GM12878 (cell line): ENCODE results near the gene SMARCC2. TPM values are rescaled to one million over a fixed set of nuclear protein-coding genes. Genes with fewer than 3 reads are reported as not detected.
A peak's percentile ranks its signal among the peaks of the same experiment; 100 is the strongest.

Source experiments
- ATF7 ChIP-seq: fragments of 450-650 bp; IDR thresholded peaks from 2 replicates; pipeline ENCODE4 v1.6.1; 2016; ENCODE audit warnings: low read depth, mild to moderate bottlenecking
- CBFB ChIP-seq: IDR thresholded peaks from 2 replicates; pipeline ENCODE4 v1.6.1; 2016; ENCODE audit warnings: antibody characterized with exemption, low read depth
- CHD4 ChIP-seq: fragments of 200-600 bp; sonication (generic); IDR thresholded peaks from 2 replicates; pipeline ENCODE4 v1.6.1; 2016; ENCODE audit warnings: mild to moderate bottlenecking
- FOXK2 ChIP-seq: fragments of 450-650 bp; IDR thresholded peaks from 2 replicates; pipeline ENCODE4 v1.6.1; 2017; ENCODE audit warnings: mild to moderate bottlenecking, moderate library complexity
- GABPA ChIP-seq: IDR thresholded peaks from 2 replicates; pipeline ENCODE4 v1.6.1; 2014; ENCODE audit warnings: antibody characterized with exemption, low read depth, mild to moderate bottlenecking, inconsistent platforms
- IKZF1 ChIP-seq: fragments of 450-650 bp; conservative IDR thresholded peaks from 2 replicates; pipeline ENCODE4 v1.6.1; 2017; ENCODE audit warnings: antibody characterized with exemption, mild to moderate bottlenecking
- MAX ChIP-seq: IDR thresholded peaks from 2 replicates; pipeline ENCODE4 v1.6.1; 2012; ENCODE audit warnings: low read depth, low read length, improper control_type of control experiment
- MTA3 ChIP-seq: IDR thresholded peaks from 2 replicates; pipeline ENCODE4 v1.6.1; 2012; ENCODE audit warnings: low read length, inconsistent platforms, borderline replicate concordance
- MYB ChIP-seq: fragments of 150-350 bp; IDR thresholded peaks from 2 replicates; pipeline ENCODE4 v1.6.1; 2014; ENCODE audit warnings: mild to moderate bottlenecking, low read depth, low read length, borderline replicate concordance
- NR2C1 ChIP-seq: fragments of 450-650 bp; IDR thresholded peaks from 2 replicates; pipeline ENCODE4 v1.6.1; 2017; ENCODE audit warnings: antibody characterized with exemption, mild to moderate bottlenecking, moderate library complexity
- TCF12 ChIP-seq: IDR thresholded peaks from 2 replicates; pipeline ENCODE4 v1.6.1; 2011; ENCODE audit warnings: low read depth, mild to moderate bottlenecking, low read length
- ZBTB11 ChIP-seq: fragments of 450-650 bp; formaldehyde crosslinking; IDR thresholded peaks from 2 replicates; pipeline ENCODE4 v1.5.0; 2022; ENCODE audit warnings: mild to moderate bottlenecking, missing genetic modification characterization
- ZBTB40 ChIP-seq: fragments of 450-650 bp; IDR thresholded peaks from 2 replicates; pipeline ENCODE4 v1.6.1; 2016; ENCODE audit warnings: mild to moderate bottlenecking, moderate library complexity, borderline replicate concordance
- polyA plus RNA-seq, 11 experiments: library from polyadenylated mRNA; depleted of rRNA in 4 of 11; unstranded in 6 of 11; stranded (reverse) in 5 of 11; fragments of >200 nt; fragmentation: Nextera tagmentation in 4 of 11; fragmentation: Illumina TruSeq in 1 of 11; extraction: Ambion mirVana in 4 of 11; extraction: Trizol in 1 of 11; gene quantifications; 1 replicate in 1 of 11; 2 replicates in 10 of 11; pipeline versions ENCODE4 v1.2.1 to v1.2.3, GENCODE V29; 2011 to 2016; ENCODE audit warnings: inconsistent platforms in 2 of 11, missing spikeins in 2 of 11, low read depth in 1 of 11
- total RNA-seq, 4 experiments: library from RNA; depleted of rRNA in 3 of 4; stranded (reverse); fragments of >200 nt in 3 of 4; fragmentation: Illumina TruSeq in 1 of 4; extraction: Trizol in 1 of 4; gene quantifications; 2 replicates each; pipeline versions ENCODE4 v1.2.1 to v1.2.3, GENCODE V29; 2013 to 2021

SMARCC2 gene
- total and polyA plus RNA-seq, 10 of the 15 experiments (the other 5 are each of a cell fraction or from before 2014, with no cell fraction given): 13.6 to 71.2 (median 42.3) TPM

GRCh38 chr12:56202366-56202765 is 13.1 kb upstream of the SMARCC2 start (continued):
- TF ChIP-seq CBFB (no peak), ZBTB11 (CRISPR knock-in tag) (no peak), ZBTB40 (peak; percentile 77), ATF7 (no peak), MYB (no peak), IKZF1 (no peak), FOXK2 (no peak), NR2C1 (peak; percentile 56; the same call in 1 of the 2 replicates), GABPA (no peak), TCF12 (no peak), MAX (no peak), CHD4 (no peak), MTA3 (no peak)
- TF ChIP-seq, all 136 proteins: peak for 3
